ENCODE data around the gene TTC27.

The TTC27 gene

DNA sequence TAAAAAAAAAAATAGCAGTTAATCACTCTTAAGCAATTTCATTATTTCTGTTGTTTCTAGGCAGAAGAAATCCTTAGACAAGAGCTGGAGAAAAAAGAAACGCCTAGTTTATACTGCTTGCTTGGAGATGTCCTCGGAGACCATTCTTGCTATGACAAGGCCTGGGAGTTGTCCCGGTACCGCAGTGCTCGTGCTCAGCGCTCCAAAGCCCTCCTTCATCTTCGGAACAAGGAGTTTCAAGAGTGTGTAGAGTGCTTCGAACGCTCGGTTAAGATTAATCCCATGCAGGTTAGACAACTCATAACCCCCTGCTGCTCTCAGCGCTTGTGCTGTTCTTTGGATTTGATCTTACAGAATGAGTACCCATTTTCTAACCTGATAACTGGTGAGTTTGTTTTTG, 130.4 kb downstream of the TTC27 start:
- DNase-seq = no peak

DNA sequence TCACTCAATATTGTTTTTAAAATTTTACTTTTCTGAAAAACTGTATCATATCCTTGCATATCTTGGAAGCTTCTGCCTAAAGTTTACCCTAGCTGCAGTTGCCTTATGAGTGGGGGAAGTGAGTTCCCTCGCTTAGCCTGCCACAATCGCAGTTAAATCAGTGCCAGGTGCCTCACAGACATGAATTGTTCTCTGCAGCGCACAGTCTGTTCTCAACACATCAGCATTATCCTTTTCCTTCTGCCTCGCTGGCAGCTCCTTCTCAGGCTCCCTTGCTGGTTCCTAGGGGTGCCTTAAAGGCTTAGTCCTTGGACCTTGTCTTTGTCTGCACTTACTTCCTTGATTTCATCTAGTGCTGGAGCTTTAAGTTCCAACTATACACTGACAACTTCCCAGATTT, 132.8 kb downstream of the TTC27 start:
- DNase-seq = no peak

DNA sequence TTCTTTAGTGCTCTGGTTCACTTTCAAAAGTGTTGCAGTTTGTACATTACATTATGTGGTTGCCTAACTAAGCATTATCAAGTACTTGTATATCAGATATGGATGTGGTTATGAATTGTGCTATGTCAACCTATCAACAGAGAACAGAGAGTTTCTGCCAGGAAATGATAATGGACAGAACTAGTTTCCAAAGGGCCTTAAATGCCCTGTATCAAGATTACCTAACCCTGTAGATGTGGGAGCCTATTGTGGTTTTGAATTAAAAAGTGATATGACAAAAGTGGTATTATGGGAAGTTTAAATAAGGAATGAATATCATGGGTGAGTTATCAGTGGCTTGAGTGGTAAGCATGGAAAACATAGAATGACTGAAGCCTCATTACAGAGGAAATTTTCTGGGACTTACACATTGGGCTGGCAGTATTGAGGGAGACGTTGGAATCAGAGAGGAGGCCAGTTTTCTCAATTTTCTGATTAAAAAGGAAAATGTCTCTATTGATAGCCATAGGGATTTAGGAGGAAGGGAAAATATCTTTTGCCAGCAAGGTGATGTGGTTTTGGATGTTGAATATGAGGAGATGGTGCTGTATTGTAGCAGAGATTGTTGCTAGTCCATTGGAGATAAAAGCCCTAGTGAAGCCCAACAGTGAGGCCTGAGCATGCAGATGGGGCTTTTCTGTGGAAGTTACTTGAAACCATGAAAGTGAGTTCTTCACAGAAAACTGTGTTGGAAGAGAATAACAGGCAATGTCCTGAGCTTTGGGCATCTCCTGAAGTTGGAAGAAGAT, 140.7 kb downstream of the TTC27 start:
- no peak for DNase-seq

DNA sequence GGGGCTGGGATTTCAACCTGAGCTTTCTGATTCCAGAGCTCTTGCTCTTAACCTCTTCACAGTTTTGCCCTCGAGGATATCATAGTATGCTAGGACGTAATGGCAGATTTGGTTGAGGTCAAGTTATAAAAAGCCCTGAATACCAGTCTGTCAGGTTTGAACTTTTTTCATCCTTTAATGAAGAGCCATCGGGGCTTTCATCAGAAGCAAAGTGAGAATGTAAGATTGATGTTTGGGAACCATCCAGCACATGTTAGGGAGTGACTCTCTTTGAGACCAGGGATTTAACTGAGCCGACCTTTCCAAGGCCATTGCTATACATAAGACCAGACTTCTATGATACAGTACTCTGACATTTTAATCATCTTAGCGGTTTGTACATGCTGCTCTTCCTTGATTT, 142.5 kb downstream of the TTC27 start:
- DNase-seq = no peak

GRCh38 chr2:32772638-32773447, 145.0 kb downstream of the TTC27 start:
- no peak for DNase-seq

DNA sequence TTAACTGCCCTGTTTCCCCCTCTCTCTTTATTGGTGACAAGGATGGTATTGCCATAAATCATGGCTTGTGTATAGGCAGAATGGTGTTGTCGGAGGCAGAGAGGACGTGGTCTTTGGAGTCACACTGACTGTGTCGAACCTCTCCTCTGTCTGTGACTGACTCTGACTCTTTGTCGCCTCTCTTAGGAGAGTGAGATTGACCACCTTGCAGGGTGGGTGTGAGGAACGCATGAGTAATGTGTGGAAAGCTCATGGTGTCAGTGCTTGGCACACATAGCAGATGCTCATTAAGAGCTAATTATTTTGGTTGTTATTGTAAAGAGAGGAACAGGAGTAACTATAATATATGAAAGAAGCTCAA, 145.6 kb downstream of the TTC27 start:
- no peak for DNase-seq

DNA sequence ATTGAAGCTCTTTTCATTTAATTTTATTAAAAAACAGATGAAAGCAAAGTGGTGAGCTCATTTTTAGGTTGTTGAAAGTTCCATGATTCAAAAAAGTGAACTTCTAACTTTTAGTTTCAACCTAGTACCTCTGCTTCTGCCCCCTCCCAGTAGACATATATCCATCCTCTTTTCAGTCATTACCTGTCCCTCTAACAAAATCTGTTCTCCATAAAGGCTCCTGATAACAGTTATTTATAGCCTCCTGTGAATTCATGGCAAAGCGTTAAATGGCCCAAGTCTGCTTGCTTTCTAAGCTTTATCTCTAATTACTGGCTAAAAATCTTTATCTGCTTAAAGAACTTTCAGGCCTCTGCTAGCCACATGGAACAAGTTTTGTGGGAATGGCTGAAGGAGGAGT, 148.1 kb downstream of the TTC27 start:
- no peak for DNase-seq

DNA sequence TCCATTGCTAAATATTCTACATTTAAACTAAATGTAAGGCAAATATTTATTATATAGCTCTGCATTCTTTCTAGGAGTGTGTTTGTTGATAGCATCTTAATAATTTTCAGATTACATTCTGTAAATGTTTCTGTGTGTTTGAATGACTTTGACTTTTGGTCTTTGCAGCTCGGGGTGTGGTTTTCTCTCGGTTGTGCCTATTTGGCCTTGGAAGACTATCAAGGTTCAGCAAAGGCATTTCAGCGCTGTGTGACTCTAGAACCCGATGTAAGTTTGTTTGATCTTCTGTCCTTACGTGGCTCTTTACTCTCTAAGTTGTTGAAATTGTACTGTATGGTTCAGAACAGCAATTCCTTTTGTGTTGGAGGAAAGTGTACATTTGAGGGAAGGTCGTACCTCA, 149.9 kb downstream of the TTC27 start:
- DNase-seq = no peak

- DNase-seq = no peak
Measured at GRCh38 chr2:32780961-32781360, 153.1 kb downstream of the TTC27 start.

DNA sequence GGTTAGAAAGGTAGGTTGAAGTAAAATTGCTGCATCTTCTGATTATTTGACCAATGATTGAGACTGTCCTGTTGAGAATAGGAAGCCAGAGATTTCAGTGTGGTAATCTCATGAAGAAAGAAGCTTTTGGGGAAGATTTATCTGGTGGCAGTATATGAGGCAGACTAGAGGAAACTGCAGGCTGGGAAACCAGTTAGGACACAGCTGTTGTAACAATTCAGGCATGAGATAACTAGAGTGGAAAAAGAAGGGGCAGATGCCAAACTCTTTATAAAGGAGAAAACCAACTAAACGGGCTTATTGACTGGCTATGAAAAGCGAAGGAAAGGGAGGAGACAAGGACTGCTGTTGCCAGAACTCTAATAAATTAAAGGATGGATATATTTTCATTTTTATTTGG, 155.6 kb downstream of the TTC27 start:
- DNase-seq = no peak

DNA sequence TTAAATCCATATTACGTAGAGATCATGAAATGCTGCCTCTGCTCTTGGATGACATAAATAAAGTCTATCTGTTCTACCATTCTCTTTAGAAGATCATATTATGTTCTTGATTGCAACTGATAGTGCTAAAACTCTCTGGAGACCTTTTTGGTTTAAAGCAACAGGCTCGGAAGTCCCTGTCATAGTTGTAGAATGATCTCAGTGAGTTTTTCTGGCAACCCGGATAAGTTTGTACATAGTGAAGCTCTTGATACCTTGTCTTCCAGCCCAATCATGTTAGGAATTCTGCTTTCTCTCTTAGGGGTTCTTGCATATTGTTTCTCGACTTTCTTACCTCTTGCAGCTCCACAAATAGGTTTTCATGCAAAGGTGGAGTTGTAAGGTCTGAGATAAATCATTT, 156.1 kb downstream of the TTC27 start:
- DNase-seq = no peak

GRCh38 chr2:32787207-32787606, 159.4 kb downstream of the TTC27 start:
- no peak for DNase-seq

GRCh38 chr2:32788114-32788513, 160.3 kb downstream of the TTC27 start:
- no peak for DNase-seq

DNA sequence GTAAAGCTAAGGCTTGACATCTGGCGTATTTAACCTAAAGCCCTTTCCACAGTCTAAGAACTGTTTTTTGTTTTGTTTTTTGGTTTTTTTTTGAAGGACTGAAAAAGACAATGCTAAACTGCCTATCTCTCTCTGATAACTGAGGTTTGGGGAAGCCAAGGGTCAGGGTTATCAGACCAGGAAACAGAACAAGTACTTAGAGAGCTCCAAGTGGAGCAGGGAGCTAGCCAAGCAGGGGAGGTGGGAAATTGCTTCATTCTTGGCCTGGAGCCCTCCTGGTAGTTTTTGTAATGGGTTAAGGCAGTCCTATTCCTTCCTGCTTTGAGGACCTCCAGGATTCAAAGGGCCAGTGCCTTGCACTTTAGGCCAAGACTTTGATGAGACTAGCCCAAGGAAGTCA, 164.6 kb downstream of the TTC27 start:
- no peak for DNase-seq

- DNase-seq = no peak
Measured at GRCh38 chr2:32798829-32799228, 171.0 kb downstream of the TTC27 start.

GRCh38 chr2:32801741-32802140, 173.9 kb downstream of the TTC27 start:
- DNase-seq = no peak

DNA sequence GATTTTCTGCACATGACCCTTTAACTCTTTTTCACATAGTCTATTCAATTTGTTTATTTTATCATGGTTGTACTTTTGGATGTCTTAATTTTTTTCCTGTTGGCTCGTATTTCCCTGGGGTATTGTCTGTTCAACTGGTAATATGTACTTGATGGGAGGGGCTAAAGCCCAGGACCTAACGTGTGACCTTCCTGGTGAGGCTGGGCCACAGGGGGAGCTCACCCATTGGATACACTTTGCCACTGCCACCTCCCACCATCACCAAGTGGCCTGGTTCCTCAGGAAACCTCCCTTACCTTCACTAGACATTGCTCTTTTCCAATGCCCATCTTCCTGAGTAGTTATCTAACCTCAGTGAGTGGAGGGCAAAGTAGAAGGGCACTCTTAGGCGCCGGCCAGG, 175.0 kb downstream of the TTC27 start:
- no peak for DNase-seq

DNA sequence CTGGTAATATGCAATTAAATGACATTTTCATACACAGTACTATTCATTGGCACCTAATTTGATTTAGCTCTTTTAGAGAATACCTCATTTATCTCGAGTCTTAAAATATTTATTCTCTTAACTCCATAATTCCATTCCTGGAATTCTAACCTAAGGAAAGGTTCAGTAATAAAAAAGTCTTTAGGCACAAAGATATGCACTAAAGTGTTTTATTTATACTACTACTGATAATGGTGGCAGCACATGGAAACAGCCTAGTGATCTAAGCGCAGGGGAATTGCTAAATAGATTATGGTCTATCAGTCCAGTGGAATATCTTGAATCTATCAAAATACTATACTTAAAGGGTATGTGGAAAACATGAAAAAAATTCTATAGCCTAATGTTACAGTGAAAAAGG, 176.4 kb downstream of the TTC27 start:
- DNase-seq = no peak

GRCh38 chr2:32805104-32806095, 177.6 kb downstream of the TTC27 start:
- DNase-seq = no peak

GRCh38 chr2:32806857-32807256, 179.0 kb downstream of the TTC27 start:
- no peak for DNase-seq

GRCh38 chr2:32807662-32808061, 179.8 kb downstream of the TTC27 start:
- DNase-seq = no peak

DNA sequence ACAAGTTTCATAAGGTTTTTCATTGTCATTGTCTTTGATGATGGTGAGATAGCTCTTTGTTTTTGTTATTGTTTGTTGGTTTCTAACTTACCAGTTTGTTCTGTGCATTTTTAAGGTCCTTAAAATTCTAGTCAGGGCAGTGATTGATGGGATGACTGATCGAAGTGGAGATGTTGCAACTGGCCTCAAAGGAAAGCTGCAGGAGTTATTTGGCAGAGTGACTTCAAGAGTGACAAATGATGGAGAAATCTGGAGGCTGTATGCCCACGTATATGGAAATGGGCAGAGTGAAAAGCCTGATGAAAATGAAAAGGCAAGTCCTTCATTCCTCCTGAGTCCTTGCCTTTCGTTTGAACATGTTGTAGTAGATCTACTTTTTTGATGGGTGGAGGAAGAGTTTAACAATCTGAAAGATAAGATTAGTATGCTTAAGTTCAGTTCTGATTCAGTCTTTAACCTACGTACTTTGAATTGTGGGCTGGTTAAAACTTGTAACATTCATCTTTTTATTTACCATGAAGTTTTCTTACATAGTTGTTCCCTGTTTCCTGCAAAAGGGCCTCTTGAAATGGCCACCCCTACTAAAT, 183.2 kb downstream of the TTC27 start:
- no peak for DNase-seq

DNA sequence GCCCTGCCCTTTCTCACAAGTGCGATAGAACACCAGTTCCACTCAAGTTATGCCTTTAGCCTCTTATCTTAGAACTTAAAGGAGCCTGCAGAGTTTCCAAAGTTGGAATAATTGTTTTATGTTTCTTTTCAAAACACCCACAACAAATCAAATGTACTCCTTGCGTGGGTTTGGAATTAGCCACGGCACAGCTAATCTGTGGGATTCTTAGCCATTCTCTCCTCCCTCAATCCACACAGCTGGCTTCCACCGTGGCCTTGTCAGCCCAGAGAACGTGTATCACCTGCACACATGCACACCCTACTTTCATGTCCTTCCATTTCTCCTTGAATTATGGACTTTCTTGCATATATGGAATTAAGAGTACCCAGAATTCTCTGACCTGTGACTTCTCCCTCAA, 183.8 kb downstream of the TTC27 start:
- no peak for DNase-seq
